GM15510 (cell line): ENCODE data around the gene ACBD3.

Source experiments
- POLR2A ChIP-seq: IDR thresholded peaks from 3 replicates; pipeline ENCODE4 v1.6.1; 2011; ENCODE audit warnings: borderline replicate concordance; ENCODE audit not compliant: insufficient read length; ENCODE audit errors: extremely low read depth

The ACBD3 gene

DNA sequence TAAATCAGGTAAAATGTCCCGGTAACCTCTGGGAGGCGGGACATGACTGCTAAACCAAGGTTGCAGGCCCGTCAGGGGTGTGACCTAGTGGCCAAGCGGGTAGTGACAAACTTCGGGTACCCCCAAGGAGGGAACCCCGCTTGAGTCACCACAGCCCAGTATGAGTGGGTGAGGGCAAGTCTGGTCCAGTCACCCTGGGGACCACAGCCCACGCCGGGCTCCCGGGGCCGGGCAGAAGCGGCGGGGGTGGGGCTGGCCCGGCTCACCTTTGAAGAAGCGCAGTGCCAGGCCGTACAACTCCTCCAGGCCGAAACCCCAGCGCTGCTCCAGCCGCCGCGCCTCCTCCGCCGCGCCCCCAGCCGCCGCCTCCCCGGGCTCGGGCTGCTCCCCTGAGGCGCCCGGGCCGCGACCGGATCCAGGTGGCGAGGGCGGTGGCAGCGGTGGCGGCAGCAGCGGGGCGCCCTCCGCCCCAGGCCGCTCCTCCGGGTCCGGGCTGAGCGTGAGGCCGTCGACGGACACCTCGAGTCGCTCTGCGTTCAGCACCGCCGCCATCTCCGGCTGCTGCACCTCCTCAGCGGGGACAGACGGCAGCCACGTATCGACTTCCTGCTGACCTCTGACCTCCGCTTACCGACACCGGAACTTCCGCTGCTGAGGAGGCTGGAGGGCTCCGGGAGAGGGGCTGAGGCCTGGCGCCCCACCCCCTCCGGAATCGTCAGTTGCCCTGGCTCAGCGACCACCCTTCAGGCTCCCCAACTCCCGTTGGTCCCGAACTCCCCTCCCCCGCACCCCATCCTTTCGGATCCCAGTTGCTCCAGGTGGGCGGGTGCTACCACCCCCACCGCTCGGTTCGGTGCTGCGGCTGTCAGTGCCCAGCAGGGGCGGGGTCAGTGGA lies at the start of gene ACBD3:
Gene ACBD3, minus strand, starts transcription at position 618 of the 895 bp plus-strand sequence. Its CDS starts 66 bp downstream, at position 552.
- TF ChIP-seq POLR2A: peak; percentile 95

DNA sequence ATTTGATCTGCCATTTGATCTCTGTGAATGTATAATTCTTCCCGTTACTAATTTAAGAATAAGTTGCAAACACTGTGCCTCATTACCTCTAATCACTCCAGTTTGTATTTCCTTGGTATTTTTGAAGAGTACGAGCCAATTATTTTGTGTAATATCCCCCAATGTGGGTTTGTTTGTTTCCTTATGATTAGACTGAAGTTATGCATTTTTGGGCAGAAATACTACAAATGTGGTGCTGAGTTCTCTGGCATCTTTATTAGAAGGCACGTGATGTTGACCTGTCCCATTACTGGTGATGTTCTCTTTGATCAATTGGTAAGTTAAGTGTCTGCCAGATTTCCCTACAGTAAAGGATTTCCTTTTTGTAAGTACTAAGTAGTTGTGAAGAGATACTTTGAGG lies 47.3 kb upstream of the ACBD3 start:
- no peak for TF ChIP-seq POLR2A

DNA sequence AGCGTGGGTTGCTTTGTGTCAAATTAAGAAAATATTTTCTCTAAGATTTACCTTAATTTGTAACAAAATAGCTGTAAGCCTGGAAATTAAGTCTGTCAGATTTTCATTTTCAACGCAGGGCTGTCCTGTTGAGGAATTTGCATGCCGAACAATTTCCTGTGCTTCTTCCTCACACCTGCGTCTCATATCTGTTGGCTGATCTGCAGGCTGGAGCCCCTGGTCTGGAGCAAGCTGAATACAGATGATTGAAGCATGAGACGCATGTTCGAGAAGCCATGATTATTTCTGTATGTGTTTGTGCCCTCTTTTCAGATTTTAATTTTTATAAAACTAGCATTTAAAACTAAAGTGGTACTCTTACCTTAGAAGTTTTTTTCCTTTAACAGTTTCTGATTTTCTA lies 46.8 kb upstream of the ACBD3 start:
- TF ChIP-seq POLR2A: no peak

DNA sequence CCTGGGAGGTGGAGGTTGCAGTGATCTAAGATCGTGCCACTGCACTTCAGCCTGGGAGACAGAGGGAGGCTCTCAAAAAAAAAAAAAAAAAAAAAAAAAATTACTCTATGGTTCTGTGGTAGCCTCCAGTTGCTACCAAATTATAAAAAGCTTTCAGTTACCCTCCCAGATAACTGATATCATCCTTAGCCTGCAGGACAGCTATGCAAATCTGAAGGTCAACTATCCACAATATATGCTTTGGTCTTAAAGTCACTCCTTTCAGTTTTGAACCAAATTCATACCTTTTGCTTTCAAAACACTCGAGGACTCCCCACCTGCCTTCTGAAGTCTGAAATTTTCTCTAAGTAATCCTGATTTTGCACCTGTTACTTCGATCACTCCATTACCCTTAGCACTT lies 40.1 kb upstream of the ACBD3 start:
- TF ChIP-seq POLR2A: no peak

DNA sequence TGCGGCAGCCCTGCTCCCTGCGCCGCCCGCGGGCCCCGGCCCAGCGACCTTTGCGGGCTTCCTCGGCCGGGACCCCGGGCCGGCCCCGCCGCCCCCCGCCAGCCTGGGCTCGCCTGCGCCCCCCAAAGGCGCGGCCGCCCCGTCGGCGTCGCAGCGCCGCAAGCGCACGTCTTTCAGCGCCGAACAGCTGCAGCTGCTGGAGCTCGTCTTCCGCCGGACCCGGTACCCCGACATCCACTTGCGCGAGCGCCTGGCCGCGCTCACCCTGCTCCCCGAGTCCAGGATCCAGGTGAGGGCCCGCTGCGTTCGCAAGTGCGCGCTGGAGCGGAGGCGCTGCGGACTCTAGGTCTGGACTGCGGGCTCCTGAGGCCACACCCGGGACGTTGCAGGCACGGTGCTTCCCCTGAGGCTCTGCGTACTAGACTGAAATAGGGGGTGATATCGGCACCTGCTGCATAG lies 37.3 kb upstream of the ACBD3 start:
- TF ChIP-seq POLR2A: no peak

GRCh38 chr1:226223157-226223785 lies 36.7 kb upstream of the ACBD3 start, which contains the start of gene MIXL1:
MIXL1 (plus strand) TSS chr1:226223664; CDS start chr1:226223682, 18 bp downstream.
- TF ChIP-seq POLR2A: no peak

DNA sequence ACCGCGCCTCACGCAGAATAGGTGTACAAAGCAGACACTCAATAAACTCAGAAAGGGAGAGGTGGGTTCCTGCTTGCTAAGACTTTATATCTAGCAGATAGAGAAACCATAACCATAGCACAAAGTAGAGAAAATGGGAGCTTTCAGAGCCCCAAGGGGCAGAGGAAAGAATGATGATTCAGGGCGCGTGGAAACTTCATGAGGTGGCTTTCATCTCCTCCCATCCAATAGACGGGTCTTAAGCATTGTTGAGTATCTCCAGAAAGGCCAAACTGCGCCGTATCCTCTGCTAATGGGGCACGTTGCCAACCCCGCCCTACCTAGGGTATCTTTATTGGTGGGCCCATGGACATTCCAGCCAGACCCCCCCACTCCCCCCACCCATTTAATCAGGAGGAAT lies 36.1 kb upstream of the ACBD3 start:
- no peak for TF ChIP-seq POLR2A

- TF ChIP-seq POLR2A: no peak
Observed at GRCh38 chr1:226220473-226221189, 34.1 kb upstream of the ACBD3 start.

GRCh38 chr1:226217273-226217672 lies 30.7 kb upstream of the ACBD3 start:
- TF ChIP-seq POLR2A: no peak

DNA sequence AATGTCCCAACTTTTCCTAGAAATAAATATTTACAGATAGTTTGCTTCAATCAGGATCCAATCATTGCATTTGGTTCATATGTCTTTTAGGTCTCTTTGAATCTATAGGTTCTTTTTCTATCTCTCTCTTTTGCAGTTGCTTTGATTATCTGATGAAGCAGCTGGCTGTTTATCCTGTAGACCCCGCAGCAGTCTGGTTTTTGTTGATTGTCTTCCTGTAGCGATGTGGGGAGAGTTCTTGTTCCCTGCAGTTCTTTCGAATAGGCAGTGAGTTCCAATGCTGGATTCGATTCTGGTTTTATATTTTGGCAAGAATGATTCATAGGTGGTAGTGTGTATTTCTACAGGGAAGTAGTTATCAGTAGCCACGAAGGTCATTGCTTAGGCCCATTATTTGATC lies 29.5 kb upstream of the ACBD3 start:
- no peak for TF ChIP-seq POLR2A

GRCh38 chr1:226215239-226215638 lies 28.7 kb upstream of the ACBD3 start:
- no peak for TF ChIP-seq POLR2A

DNA sequence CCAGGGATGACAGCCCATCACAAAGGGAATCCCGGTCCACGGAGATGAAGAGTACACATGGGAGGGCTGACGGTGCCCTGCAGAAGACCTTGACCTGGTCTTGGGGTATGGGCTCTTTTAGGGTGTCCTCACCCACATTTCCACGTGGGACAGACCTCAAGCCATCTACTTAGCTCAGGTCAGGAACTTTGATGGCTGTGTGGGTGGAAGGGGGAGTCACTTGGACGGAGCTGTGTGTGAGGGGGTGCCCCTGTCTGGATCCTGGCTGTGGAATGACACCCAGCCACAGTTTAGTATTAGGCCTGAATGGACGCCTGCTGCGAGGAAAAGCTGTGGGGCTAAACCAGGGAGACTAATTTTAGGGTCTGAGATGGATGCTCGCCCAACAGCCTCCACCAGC lies 26.0 kb upstream of the ACBD3 start:
- no peak for TF ChIP-seq POLR2A

GRCh38 chr1:226211181-226211821 lies 24.8 kb upstream of the ACBD3 start:
- TF ChIP-seq POLR2A: no peak

- no peak for TF ChIP-seq POLR2A
Observed at GRCh38 chr1:226210571-226211176, 24.1 kb upstream of the ACBD3 start.
